SIG-M5 treated with dmso at 0.1 percent for 504 hours (cell line): ENCODE results near the gene LIN9.
"Not testable (repeated sequence)": the region's sequence is repeated elsewhere in the genome, so short reads cannot be mapped to it uniquely, and the experiment has no call there.

ENCODE experiments used
- DNase-seq: peaks from one replicate; lab custom pipeline; 2025; ENCODE audit not compliant: unreplicated experiment; lab: John Stamatoyannopoulos, UW

LIN9 gene

GRCh38 chr1:226308723-226309397 is at the start of gene LIN9:
LIN9 (minus strand) TSS chr1:226309164; CDS start chr1:226309139, 25 bp downstream.
- peak; percentile 89 for DNase-seq

DNA sequence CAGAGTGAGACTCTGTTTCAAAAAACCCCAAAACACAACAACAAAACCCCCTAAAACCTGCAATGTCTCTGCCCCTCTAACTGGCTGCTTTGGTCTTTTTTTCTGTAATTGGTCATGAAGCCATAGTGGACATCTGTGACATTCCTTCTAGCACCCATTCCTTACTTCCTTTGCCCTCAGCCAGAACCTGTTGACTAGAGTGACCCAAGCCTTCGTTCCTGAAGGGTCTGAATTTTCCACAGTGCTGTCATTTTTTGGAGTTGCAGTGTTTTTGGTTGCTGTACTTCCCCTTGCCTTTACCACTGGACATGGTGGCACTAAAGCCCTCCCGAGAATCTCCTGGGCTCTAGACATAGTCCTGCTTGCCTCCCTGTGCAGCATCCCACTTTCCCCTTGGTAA is 48.5 kb upstream of the LIN9 start:
- DNase-seq: no peak

DNA sequence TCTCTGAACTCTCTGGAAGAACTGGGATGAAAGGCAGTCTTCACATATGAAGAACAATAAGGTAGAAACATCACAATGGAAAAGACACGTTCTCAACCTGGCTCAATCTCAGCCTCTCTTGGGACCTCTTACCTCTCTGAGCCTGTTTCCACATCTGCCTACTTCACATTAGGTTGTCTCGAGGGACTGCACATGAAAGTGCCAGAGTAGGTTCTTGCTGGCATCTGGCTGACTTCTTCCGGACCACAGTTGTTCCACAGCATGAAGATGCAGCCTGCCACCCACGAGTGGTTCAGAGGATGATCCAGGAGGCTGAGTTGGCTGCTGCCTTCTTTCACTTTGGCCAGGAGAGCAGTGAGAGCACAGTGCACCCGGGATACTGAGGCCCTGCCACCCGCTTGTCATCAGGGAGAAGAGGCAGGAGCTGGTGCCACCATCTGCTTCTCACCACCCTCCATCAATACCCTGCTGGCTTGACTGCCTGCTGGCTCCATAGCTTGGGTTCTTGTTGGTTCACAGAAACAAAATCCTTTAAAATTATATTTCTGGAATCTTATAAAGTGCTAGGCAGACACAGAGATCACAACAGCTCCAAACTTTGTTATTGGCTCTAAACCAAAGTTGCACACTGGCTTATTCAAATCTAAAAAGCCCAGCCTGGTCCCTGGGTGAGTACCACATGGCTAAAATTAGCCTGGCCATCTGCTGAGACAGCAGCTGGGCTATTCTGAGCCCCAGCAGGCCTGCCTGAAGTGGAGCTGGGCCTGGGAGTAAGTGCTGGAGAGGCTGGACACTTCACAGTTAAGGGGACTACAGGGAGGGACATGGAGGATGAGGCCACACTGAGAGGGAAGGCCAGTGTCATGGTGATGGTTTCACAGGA is 46.9 kb upstream of the LIN9 start:
- DNase-seq: no peak

DNA sequence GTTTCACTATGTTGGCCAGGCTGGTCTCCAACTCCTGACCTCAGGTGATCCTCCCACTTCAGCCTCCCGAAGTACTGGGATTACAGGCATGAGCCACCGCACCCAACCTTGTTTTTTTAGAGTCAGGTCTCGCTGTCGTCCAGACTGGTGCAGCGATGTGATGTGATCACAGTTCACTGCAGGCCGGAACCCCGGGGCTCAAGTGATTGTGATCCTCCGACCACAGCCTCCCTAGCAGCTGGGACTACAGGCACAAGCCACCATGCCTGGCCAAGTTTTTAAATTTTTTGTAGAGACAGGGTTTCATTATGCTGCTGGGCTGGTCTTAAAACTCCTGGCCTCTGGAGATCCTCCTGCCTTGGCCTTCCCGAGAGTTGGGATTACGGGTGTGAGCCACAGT is 46.1 kb upstream of the LIN9 start:
- DNase-seq: no peak

- DNase-seq: no peak
These were observed 44.9 kb upstream of the LIN9 start for GRCh38 chr1:226353698-226354525.

- peak; percentile 77 for DNase-seq
These were observed 42.7 kb upstream of the LIN9 start for GRCh38 chr1:226351709-226352108.

DNA sequence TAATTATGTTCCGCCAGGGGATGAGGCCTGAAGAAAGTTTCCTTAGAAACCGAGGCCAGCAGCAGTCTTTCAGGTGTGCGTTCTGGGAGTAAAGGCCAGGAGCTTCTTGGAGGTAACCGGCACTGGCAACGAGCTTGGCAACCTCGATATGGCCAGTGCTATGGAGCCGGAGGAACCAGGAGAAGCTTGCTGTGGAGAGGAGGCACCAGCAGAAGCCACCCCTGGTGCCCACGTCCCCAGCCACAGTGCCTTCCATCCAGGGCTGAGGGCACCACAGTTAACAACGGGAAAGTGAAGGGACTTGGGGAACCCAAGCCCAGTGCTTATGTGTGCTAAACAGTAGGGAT is 41.5 kb upstream of the LIN9 start:
- DNase-seq: no peak

DNA sequence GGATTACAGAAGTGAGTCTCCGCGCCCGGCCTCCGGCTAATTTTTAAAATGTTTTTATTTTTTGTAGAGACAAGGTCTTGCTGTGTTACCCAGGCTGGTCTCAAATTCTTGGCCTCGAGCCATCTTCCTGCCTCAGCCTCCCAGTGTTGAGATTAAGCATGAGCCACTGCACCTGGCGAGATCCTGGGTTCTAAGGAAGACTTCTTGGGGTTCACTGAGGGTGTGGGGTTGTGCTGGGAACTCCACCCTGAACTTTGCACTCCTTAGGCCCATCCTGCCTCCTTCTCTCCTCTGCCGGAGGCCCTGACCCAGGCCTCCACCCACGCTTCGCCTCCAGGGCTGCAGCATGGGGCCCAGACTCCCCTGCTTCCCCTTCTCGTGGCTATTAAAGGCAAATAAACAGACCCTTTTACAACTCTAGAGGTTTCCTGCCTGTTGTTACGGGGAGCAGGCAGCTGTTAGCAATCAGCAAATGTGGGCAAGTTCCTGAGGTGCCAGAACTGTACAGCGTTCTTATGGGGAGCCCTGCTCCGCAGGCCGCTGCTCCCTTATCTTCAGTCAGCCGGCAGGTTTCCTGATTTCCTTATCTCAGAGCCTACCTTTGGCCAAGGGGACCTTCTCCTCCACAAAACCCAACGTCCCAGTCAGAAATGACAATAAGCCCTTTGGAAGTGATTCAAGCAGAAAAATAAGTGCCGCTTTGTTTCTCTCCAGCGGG is 41.0 kb upstream of the LIN9 start:
- DNase-seq: peak; percentile 87

DNA sequence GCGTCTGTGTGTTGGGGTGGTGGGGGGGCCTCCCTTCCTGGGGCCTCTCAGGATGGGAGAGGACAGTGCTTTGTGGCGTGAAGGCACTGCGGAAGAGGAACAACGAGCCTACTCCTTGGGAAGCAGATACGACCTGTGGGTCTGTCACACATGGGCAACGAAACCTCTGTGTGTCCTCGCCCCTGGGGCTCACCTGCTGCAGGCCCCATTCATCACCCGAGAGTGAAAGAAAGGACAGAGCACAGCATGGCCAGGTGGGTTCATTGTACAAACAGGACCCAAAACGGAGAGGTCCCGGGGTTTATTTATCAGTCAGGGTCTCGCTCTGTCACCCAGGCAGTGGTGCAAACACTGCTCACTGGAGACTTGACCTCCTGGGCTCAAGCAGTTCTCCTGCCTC is 40.1 kb upstream of the LIN9 start:
- DNase-seq: no peak

DNA sequence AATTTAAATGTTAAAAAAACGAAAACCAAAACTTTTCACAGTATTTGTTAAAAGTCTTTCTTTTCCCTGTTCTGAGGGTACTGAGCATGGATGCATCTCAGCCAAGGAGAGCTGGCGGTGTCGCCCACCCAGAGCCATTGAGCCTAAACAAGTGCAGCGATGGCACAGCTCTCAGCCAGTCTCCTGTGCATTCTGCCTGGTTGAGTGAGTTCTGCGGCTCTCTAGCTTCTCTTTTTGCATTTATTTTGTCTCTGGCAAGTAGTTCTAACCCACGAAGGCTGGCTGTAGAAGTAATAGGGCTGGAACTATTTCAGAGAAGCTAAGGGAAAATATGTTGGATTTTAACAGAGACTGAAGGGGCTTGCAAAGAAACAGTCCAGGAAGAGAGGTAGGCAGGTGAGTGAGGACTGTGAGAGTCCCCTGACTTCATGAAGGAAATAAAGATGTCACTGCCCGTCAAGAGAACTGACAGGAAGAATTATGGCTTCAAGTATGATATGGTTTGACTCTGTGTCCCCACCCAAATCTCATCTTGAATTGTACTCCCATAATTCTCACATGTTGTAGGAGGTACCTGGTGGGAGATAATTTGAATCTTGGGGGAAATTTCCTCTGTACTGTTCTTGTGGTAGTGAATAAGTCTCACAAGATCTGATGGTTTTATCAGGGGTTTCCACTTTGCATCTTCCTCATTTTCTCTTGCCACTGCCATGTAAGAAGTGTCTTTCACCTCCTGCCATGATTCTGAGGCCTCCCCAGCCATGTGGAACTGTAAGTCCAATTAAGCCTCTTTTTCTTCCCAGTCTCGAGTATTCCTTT is 35.7 kb upstream of the LIN9 start:
- DNase-seq: no peak

GRCh38 chr1:226342656-226343055 is 33.7 kb upstream of the LIN9 start:
- no peak for DNase-seq

GRCh38 chr1:226340111-226340510 is 31.1 kb upstream of the LIN9 start:
- DNase-seq: not testable (repeated sequence)

DNA sequence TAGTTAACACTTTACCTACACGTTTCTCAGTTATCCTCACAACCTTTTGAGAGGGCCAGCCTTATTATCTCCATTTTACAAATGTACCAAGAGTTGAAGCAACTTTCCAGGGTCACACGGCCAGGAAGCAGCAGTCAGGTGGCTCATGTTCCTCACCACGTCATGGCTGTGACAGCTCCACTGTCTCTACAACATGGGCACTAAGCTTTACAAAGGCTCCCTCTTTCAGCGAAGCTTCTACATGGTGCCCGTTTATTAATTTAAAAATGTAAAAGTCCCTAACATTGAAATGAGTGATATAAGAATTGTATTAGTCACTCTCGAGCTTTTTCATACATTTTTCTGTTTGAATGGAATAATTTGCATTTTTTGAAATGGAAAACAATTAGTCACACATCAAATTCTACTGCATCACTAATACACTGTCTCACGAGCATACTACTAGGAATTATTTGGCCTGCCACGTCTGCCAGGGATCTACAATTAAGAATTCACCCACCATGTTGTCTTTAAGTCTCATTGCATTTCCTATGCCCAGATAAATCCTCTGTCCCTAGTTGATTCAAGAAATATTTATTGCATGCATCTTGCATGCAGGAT is 28.4 kb upstream of the LIN9 start:
- DNase-seq: no peak

GRCh38 chr1:226335661-226336060 is 26.7 kb upstream of the LIN9 start:
- DNase-seq: no peak

GRCh38 chr1:226332947-226333346 is 24.0 kb upstream of the LIN9 start:
- no peak for DNase-seq

DNA sequence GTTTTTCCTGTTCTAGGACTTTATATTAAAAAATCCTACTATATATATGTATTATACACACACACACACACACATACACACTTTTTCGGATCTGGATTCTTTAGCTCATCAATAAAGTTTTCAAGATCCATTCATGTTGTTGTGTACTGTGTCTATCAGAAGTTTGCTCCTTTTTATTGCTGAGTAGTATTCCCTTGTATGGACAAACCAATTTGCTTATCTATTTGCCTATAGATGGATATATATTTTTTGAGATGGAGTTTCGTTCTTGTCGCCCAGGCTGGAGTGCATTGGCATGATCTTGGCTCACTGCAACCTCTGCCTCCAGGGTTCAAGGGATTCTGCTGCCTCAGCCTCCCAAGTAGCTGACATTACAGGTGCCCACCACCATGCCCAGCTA is 20.3 kb upstream of the LIN9 start:
- DNase-seq: no peak

DNA sequence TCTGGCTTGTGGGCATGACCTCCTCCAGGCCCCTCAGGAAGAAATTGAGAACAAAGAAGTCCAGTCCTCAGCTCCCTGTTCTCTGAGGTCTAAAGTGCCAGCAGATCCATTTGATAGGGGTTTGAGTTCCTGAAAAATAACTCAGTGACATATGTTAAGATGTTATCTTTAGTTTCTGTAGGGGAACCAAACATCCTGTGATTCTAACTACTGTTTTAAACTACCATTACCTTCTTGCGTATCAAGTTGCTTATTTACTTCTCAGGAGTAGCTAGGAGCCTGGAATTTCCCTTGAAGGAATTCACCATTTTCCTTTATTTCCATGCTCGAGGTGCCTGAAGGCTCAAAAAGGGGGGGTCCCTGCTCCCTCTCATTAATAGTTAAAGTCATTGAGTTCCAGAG is 18.8 kb upstream of the LIN9 start:
- no peak for DNase-seq

DNA sequence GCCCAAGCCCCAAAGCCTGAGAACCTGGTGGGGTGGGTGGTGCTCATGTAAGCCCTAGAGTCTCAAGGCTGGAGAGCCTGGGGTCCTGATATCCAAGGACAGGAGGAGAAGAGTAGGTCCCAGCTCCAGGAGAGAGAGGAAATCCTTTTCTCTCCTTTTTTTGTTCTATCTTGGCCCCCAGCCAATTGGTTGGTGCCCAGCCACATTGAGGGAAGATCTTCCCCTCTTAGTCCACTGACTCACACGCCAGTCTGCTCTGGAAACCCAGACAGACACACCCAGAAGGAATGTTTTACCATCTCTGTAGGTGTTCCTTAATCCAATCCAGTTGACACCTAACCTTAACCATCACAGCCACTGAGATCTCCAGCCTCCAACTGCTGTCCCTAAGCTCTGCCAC is 16.2 kb upstream of the LIN9 start:
- DNase-seq: no peak

GRCh38 chr1:226324479-226324878 is 15.5 kb upstream of the LIN9 start:
- no peak for DNase-seq

- DNase-seq: no peak
These were observed 14.0 kb upstream of the LIN9 start for GRCh38 chr1:226322986-226323385.
